ENCODE data around the gene C19orf53. TPM values are rescaled to one million over a fixed set of nuclear protein-coding genes. Genes with fewer than 3 reads are reported as not detected.

The C19orf53 gene
- total RNA-seq, 4 donors from 2014 or later, result 20.5 to 233 (median 77.3) TPM

- no peaks in the 10 kb centered on the region for H3K27me3 ChIP-seq
- TF ChIP-seq CTCF (IDR thresholded peaks at IDR 0.05) (peak in 1 of 4 experiments; percentile 20), POLR2A (IDR thresholded peaks at IDR 0.05) (peak in 1 of 2 donors; percentile 38)
- intact Hi-C loops (cut with DNase I; ENCODE audit: low total_unique reads), result no loop called here
- H3K36me3 ChIP-seq, result no peaks in the 10 kb centered on the region
- peak; percentile 83 to 91 for DNase-seq
- peak within 1 kb of the TSS; percentile 76 to 80 for H3K27ac ChIP-seq
- H3K4me1 ChIP-seq, result peaks cover 0 to 5% of the 10 kb centered on the region in 2 donors
- peak within 1 kb of the TSS; percentile 49 to 82 for H3K4me3 ChIP-seq
- no peaks in the 10 kb centered on the region for H3K9me3 ChIP-seq
These were observed 10.0 kb upstream of the C19orf53 start, which contains the start of gene MRI1 for GRCh38 chr19:13764101-13764807. Gene MRI1, plus strand, starts transcription at chr19:13764522. Its CDS starts 67 bp downstream, at chr19:13764589.

GRCh38 chr19:13764821-13765394, 9.3 kb upstream of the C19orf53 start:
- intact Hi-C loops (cut with DNase I; ENCODE audit: low total_unique reads), result no loop called here
- Histone ChIP-seq H3K27ac (peak overlapping the region; percentile 76 to 80), H3K4me1 (peaks cover 0 to 5% of the 10 kb centered on the region in 2 donors), H3K36me3 (no peaks in the 10 kb centered on the region), H3K27me3 (no peaks in the 10 kb centered on the region), H3K4me3 (peak overlapping the region; percentile 49 to 82), H3K9me3 (no peaks in the 10 kb centered on the region)
- no peak for TF ChIP-seq CTCF (IDR thresholded peaks at IDR 0.05)
- TF ChIP-seq POLR2A (IDR thresholded peaks at IDR 0.05), result no peak
- no peak for DNase-seq

GRCh38 chr19:13765395-13766094, 8.7 kb upstream of the C19orf53 start:
- H3K4me3 ChIP-seq, result peak overlapping the region; percentile 49 to 82
- intact Hi-C loops (cut with DNase I; ENCODE audit: low total_unique reads), result no loop called here
- H3K4me1 ChIP-seq, result peaks cover 0 to 5% of the 10 kb centered on the region in 2 donors
- H3K9me3 ChIP-seq, result no peaks in the 10 kb centered on the region
- peak overlapping the region; percentile 76 to 80 for H3K27ac ChIP-seq
- H3K27me3 ChIP-seq, result no peaks in the 10 kb centered on the region
- DNase-seq, result no peak
- no peak for TF ChIP-seq POLR2A (IDR thresholded peaks at IDR 0.05)
- TF ChIP-seq CTCF (IDR thresholded peaks at IDR 0.05), result no peak
- no peaks in the 10 kb centered on the region for H3K36me3 ChIP-seq

- no peak for DNase-seq
- no peaks in the 10 kb centered on the region for H3K9me3 ChIP-seq
- TF ChIP-seq CTCF (IDR thresholded peaks at IDR 0.05) (no peak), POLR2A (IDR thresholded peaks at IDR 0.05) (no peak)
- no peak overlapping the region for H3K4me3 ChIP-seq
- no peaks in the 10 kb centered on the region for H3K27me3 ChIP-seq
- no peaks in the 10 kb centered on the region for H3K36me3 ChIP-seq
- intact Hi-C loops (cut with DNase I; ENCODE audit: low total_unique reads), result no loop called here
- no peak overlapping the region for H3K27ac ChIP-seq
- H3K4me1 ChIP-seq, result peaks cover 0 to 5% of the 10 kb centered on the region in 2 donors
These were observed 8.2 kb upstream of the C19orf53 start for GRCh38 chr19:13766095-13766481.

GRCh38 chr19:13768510-13768909, 5.7 kb upstream of the C19orf53 start:
- Histone ChIP-seq H3K36me3 (no peaks in the 10 kb centered on the region), H3K27ac (no peak overlapping the region), H3K27me3 (no peaks in the 10 kb centered on the region), H3K4me3 (no peak overlapping the region), H3K9me3 (no peaks in the 10 kb centered on the region), H3K4me1 (peaks cover 0 to 5% of the 10 kb centered on the region in 2 donors)
- no peak for TF ChIP-seq CTCF (IDR thresholded peaks at IDR 0.05)
- no peak for TF ChIP-seq POLR2A (IDR thresholded peaks at IDR 0.05)
- no peak for DNase-seq
- intact Hi-C loops (cut with DNase I; ENCODE audit: low total_unique reads), result no loop called here
